ENCODE measurements around the gene SASH3.

SASH3 gene

GRCh38 chrX:129833153-129833990 lies 53.6 kb downstream of the SASH3 start:
- TF ChIP-seq CTCF (IDR thresholded peaks at IDR 0.05; ENCODE audit: low read depth, low read length) = no peak

GRCh38 chrX:129836827-129837226 lies 57.1 kb downstream of the SASH3 start:
- no peak overlapping the region for H3K4me3 ChIP-seq (ENCODE audit: low read depth, low read length)
- no peak for TF ChIP-seq CTCF (IDR thresholded peaks at IDR 0.05; ENCODE audit: low read depth, low read length)

More at GRCh38 chrX:129833153-129833990, 53.6 kb downstream of the SASH3 start:
- no peak overlapping the region for H3K4me3 ChIP-seq (ENCODE audit: low read depth, low read length)

- no peak for TF ChIP-seq CTCF (IDR thresholded peaks at IDR 0.05; ENCODE audit: low read depth, low read length)
- H3K4me3 ChIP-seq (ENCODE audit: low read depth, low read length) = no peak overlapping the region
Observed at GRCh38 chrX:129840344-129840743, 60.6 kb downstream of the SASH3 start.

GRCh38 chrX:129842510-129843208 lies 62.9 kb downstream of the SASH3 start:
- no peak for TF ChIP-seq CTCF (IDR thresholded peaks at IDR 0.05; ENCODE audit: low read depth, low read length)
- H3K4me3 ChIP-seq (ENCODE audit: low read depth, low read length) = peak overlapping the region; percentile 70

- TF ChIP-seq CTCF (IDR thresholded peaks at IDR 0.05; ENCODE audit: low read depth, low read length) = no peak
- peak overlapping the region; percentile 70 for H3K4me3 ChIP-seq (ENCODE audit: low read depth, low read length)
Observed at GRCh38 chrX:129843209-129843458, 63.4 kb downstream of the SASH3 start.

- peak within 1 kb of the TSS; percentile 70 for H3K4me3 ChIP-seq (ENCODE audit: low read depth, low read length)
- TF ChIP-seq CTCF (IDR thresholded peaks at IDR 0.05; ENCODE audit: low read depth, low read length) = no peak
Observed at GRCh38 chrX:129843459-129844306, 63.9 kb downstream of the SASH3 start, which contains the start of gene ZDHHC9. Gene ZDHHC9 (minus strand): TSS chrX:129843886. CDS start chrX:129841945, 1,941 bp downstream.
